ENCODE data around the gene ZNF497. TPM values are rescaled to one million over a fixed set of nuclear protein-coding genes. Genes with fewer than 3 reads are reported as not detected.

ZNF497 gene
- total and polyA plus RNA-seq, 2 of the 13 experiments (the other 11 are each of a cell fraction or from before 2014, with no cell fraction given): 1.5 to 1.9 TPM

GRCh38 chr19:58326914-58327726 is 35.4 kb downstream of the ZNF497 start, which contains the start of gene ZSCAN22 (continued):
- TF ChIP-seq ZFP41 (CRISPR knock-in tag; IDR thresholded peaks at IDR 0.05; ENCODE audit: borderline replicate concordance) (no peak; the same call in 1 of the 2 replicates), IKZF1 (IDR thresholded peaks at IDR 0.05) (no peak), HDAC6 (IDR thresholded peaks at IDR 0.05; ENCODE audit: low read depth, low read length) (no peak), ARNT2 (CRISPR knock-in tag; IDR thresholded peaks at IDR 0.05; ENCODE audit: low read depth) (peak; percentile 58), CAMTA2 (CRISPR knock-in tag; IDR thresholded peaks at IDR 0.05; ENCODE audit: borderline replicate concordance) (no peak; the same call in 1 of the 2 replicates), MED8 (CRISPR knock-in tag; IDR thresholded peaks at IDR 0.05; ENCODE audit: insufficient replicate concordance) (no peak), ZKSCAN5 (CRISPR knock-in tag; IDR thresholded peaks at IDR 0.05) (no peak; the same call in 1 of the 2 replicates), ELF4 (CRISPR knock-in tag; IDR thresholded peaks at IDR 0.05; ENCODE audit: borderline replicate concordance) (no peak), ATF3 (CRISPR knock-in tag; IDR thresholded peaks at IDR 0.05) (0 out of 2 replicates have a peak, but pooled peaks have one; percentile 59), PTBP1 (IDR thresholded peaks at IDR 0.05; ENCODE audit: low read depth, low read length, poor library complexity, severe bottlenecking) (no peak), PHF8 (CRISPR knock-in tag; IDR thresholded peaks at IDR 0.05) (peak; percentile 97), ZNF558 (CRISPR knock-in tag; IDR thresholded peaks at IDR 0.05; ENCODE audit: borderline replicate concordance) (peak; percentile 87; the same call in 1 of the 2 replicates), ARID2 (CRISPR knock-in tag; IDR thresholded peaks at IDR 0.05; ENCODE audit: borderline replicate concordance) (no peak), ZNF17 (CRISPR knock-in tag; IDR thresholded peaks at IDR 0.05) (no peak), ZNF879 (CRISPR knock-in tag; IDR thresholded peaks at IDR 0.05) (no peak), PBX3 (CRISPR knock-in tag; IDR thresholded peaks at IDR 0.05; ENCODE audit: borderline replicate concordance) (no peak), ZNF784 (CRISPR knock-in tag; IDR thresholded peaks at IDR 0.05; ENCODE audit: borderline replicate concordance) (peak; percentile 81; the same call in 1 of the 2 replicates), SIN3A (IDR thresholded peaks at IDR 0.05; ENCODE audit: borderline replicate concordance, low read depth, low read length) (peak; percentile 75; the same call in 1 of the 2 replicates), GMEB2 (CRISPR knock-in tag; IDR thresholded peaks at IDR 0.05; ENCODE audit: low read depth) (peak; percentile 82), HNF1B (CRISPR knock-in tag; IDR thresholded peaks at IDR 0.05) (peak; percentile 91)
- TF ChIP-seq, protein P1, sequence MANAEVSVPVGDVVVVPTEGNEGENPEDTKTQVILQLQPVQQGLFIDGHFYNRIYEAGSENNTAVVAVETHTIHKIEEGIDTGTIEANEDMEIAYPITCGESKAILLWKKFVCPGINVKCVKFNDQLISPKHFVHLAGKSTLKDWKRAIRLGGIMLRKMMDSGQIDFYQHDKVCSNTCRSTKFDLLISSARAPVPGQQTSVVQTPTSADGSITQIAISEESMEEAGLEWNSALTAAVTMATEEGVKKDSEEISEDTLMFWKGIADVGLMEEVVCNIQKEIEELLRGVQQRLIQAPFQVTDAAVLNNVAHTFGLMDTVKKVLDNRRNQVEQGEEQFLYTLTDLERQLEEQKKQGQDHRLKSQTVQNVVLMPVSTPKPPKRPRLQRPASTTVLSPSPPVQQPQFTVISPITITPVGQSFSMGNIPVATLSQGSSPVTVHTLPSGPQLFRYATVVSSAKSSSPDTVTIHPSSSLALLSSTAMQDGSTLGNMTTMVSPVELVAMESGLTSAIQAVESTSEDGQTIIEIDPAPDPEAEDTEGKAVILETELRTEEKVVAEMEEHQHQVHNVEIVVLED (CRISPR knock-in tag; IDR thresholded peaks at IDR 0.05; ENCODE audit: borderline replicate concordance): peak; percentile 97
